Colonic mucosa (tissue), 4 donors: ENCODE results near the gene CADM2. TPM values are rescaled to one million over a fixed set of nuclear protein-coding genes. Genes with fewer than 3 reads are reported as not detected.
"Not testable (repeated sequence)": the region's sequence is repeated elsewhere in the genome, so short reads cannot be mapped to it uniquely, and the experiment has no call there.

Experiments
- DNase-seq: peaks from one replicate; pipeline ENCODE4 v3.0.0-alpha.2; 2020
- H3K27ac ChIP-seq: fragments of 200-600 bp; one replicate; pipeline ENCODE4 v1.8.0; 2021
- H3K27me3 ChIP-seq: fragments of 200-600 bp; one replicate; pipeline ENCODE4 v1.8.0; 2021
- H3K36me3 ChIP-seq: fragments of 200-600 bp; one replicate; pipeline ENCODE4 v1.8.0; 2021
- H3K4me1 ChIP-seq: fragments of 200-600 bp; one replicate; pipeline ENCODE4 v1.8.0; 2021; ENCODE audit warnings: mild to moderate bottlenecking
- H3K4me3 ChIP-seq: fragments of 200-600 bp; one replicate; pipeline ENCODE4 v1.8.0; 2021
- H3K9ac ChIP-seq, 2 donors: one replicate each; pipeline ENCODE4 v1.7.0; 2013; ENCODE audit warnings: control low read depth in 2 of 2, low read depth in 2 of 2, low read length in 2 of 2
- H3K9me3 ChIP-seq: fragments of 200-600 bp; one replicate; pipeline ENCODE4 v1.8.0; 2021
- intact Hi-C: fragments of 100-400 bp; cut with DNase I; formaldehyde crosslinking; loops from one replicate; pipeline ENCODE4 v1.14.1; 2022
- total RNA-seq, 2 donors: library from RNA; stranded (reverse); fragmentation: NEBNext Ultra II Directional in 1 of 2; extraction: Animal tissue kit (Norgen Biotek cat#: 25700) in 1 of 2; gene quantifications; one replicate each; pipeline ENCODE4 v1.2.1, GENCODE V29; 2021
- TF ChIP-seq, protein P1 (sequence below): fragments of 200-600 bp; IDR thresholded peaks from one replicate; pipeline ENCODE4 v1.8.0; 2022; ENCODE audit warnings: antibody characterized with exemption, mild to moderate bottlenecking
- donor health status: healthy.
- donor health status: DM: no; HTN: no; CAD: no.
- donor health status: DM: no; HTN: no; CAD: no.

Gene CADM2
- total RNA-seq, 2 donors from 2014 or later: 1.2 to 2.8 TPM

DNA sequence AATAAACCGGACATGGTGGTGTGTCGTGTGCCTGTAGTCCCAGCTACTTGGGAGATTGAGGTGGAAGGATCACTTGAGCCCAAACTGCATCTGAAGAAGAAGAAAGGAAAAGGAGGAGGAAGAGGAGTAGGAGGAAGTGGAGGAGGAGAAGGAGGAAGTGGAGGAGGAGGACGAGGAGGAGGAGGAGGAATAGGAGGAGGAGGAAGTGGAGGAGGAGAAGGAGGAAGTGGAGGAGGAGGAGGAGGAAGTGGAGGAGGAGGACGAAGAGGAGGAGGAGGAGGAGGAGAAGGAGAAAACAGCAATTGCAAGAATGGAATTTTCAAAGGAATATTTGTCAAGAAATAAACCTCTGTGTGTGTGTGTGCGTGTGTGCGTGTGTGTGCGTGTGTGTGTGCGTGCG lies 528.6 kb downstream of the CADM2 start:
- Histone ChIP-seq H3K4me1 (no peaks in the 10 kb centered on the region), H3K4me3 (no peak overlapping the region), H3K9ac (no peak overlapping the region), H3K27ac (no peak overlapping the region), H3K36me3 (no peaks in the 10 kb centered on the region), H3K27me3 (no peaks in the 10 kb centered on the region), H3K9me3 (no peaks in the 10 kb centered on the region)
- TF ChIP-seq, protein P1, sequence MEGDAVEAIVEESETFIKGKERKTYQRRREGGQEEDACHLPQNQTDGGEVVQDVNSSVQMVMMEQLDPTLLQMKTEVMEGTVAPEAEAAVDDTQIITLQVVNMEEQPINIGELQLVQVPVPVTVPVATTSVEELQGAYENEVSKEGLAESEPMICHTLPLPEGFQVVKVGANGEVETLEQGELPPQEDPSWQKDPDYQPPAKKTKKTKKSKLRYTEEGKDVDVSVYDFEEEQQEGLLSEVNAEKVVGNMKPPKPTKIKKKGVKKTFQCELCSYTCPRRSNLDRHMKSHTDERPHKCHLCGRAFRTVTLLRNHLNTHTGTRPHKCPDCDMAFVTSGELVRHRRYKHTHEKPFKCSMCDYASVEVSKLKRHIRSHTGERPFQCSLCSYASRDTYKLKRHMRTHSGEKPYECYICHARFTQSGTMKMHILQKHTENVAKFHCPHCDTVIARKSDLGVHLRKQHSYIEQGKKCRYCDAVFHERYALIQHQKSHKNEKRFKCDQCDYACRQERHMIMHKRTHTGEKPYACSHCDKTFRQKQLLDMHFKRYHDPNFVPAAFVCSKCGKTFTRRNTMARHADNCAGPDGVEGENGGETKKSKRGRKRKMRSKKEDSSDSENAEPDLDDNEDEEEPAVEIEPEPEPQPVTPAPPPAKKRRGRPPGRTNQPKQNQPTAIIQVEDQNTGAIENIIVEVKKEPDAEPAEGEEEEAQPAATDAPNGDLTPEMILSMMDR: no peak
- DNase-seq: no peak
- intact Hi-C loops: no loop called here

DNA sequence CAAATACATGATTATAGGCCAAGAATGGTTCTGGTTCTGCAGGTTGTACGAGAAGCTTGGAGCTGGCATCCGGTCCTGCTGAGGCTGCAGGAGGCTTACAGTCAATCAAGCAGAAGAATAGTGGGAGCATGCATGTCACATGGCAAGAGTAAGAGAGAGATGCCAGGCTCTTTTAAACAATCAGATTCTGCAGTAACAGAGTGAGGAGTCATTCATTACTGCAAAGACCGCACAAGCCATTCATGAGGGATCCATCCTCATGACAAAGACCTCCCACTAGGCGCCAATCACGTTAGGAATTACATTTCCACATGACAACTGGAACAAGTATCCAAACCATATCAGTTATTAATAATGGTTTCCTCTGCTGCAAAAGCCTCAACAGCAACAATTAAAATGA lies 536.8 kb downstream of the CADM2 start:
- Histone ChIP-seq H3K4me1 (no peaks in the 10 kb centered on the region), H3K4me3 (no peak overlapping the region), H3K36me3 (no peaks in the 10 kb centered on the region), H3K9ac (no peak overlapping the region), H3K27ac (no peak overlapping the region), H3K27me3 (no peaks in the 10 kb centered on the region), H3K9me3 (no peaks in the 10 kb centered on the region)
- TF ChIP-seq, protein P1: no peak
- intact Hi-C loops: no loop called here
- no peak for DNase-seq

DNA sequence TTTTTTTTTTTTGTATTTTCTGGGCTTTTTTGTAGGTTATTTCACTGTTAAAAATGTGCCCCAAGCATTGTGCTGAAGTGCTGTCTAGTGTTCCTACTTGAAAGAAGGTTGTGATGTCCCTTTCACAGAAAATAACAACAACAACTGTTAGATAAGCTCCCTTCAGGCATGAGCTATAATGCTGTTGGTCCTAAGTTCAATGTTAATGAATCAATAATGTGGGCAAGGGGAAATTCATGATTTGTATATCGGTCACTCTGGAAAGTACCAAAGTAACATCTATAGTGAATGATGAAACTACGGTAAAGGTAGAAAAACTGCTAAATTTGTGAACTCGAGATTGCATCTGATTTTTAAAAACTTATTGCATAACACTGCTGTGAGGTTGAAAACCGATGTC lies 539.4 kb downstream of the CADM2 start:
- intact Hi-C loops: no loop called here

DNA sequence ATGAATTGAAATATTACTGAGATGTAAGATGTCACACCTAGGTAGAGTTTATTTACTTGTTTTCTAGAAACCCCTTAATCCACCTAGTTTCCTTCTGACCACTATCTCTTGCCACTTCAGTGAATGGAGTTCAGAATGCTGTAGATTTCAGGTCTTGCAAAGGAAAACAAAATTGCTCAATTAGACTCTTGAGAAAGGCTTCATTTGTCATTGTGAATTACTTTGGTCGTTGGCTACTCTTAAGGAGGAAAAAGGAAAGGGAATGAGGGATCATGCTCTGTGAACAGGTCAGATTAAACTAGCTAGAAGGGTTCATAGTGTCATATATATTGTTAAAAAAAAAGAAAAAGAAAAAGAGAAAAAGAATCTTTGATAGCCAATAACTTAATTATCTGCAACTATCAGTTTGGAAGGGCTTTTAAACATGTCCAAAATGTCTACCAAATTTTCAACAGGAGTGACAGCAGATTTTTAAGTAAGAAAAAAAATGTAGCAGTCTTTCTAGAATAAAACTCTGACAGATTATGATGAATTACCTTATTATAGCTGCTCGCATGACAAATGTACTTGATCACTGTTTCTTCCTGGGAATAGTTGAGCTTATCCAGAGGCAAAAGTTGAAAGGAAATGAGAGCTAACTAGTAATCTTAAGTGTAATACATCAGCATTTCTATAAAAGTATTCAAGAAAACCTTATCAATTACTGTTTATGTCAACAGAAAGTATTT lies 543.5 kb downstream of the CADM2 start:
- no peak for DNase-seq
- no peak overlapping the region for H3K4me3 ChIP-seq
- no peak overlapping the region for H3K27ac ChIP-seq
- TF ChIP-seq, protein P1: no peak
- no peaks in the 10 kb centered on the region for H3K4me1 ChIP-seq
- no peaks in the 10 kb centered on the region for H3K36me3 ChIP-seq
- no peaks in the 10 kb centered on the region for H3K27me3 ChIP-seq
- H3K9me3 ChIP-seq: no peaks in the 10 kb centered on the region
- no peak overlapping the region for H3K9ac ChIP-seq
- intact Hi-C loops: no loop called here

More for the DNA sequence above, 539.4 kb downstream of the CADM2 start:
- TF ChIP-seq, protein P1: no peak
- DNase-seq: no peak
- H3K9me3 ChIP-seq: no peaks in the 10 kb centered on the region
- no peak overlapping the region for H3K27ac ChIP-seq
- H3K9ac ChIP-seq: no peak overlapping the region
- no peaks in the 10 kb centered on the region for H3K27me3 ChIP-seq
- no peaks in the 10 kb centered on the region for H3K4me1 ChIP-seq
- no peak overlapping the region for H3K4me3 ChIP-seq
- H3K36me3 ChIP-seq: no peaks in the 10 kb centered on the region

DNA sequence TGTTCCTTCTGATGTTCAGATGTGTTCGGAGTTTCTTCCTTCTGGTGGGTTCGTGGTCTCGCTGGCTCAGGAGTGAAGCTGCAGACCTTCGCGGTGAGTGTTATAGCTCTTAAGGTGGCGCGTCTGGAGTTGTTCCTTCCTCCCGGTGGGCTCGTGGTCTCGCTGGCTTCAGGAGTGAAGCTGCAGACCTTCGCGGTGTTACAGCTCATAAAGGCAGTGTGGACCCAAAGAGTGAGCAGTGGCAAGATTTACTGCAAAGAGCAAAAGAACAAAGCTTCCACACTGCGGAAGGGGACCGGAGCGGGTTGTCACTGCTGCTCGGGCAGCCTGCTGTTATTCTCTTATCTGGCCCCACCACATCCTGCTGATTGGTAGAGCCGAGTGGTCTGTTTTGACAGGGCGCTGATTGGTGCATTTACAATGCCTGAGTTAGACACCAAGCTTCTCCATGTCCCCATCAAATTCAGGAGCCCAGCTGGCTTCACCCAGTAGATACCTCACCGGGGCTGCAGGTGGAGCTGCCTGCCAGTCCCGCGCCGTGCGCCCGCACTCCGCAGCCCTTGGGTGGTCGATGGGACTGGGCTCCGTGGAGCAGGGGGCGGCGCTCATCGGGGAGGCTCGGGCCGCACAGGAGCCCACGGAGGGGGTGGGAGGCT lies 545.5 kb downstream of the CADM2 start:
- H3K9ac ChIP-seq, H3K27me3 ChIP-seq, H3K9me3 ChIP-seq, intact Hi-C loops, H3K36me3 ChIP-seq, H3K4me3 ChIP-seq, H3K4me1 ChIP-seq, H3K27ac ChIP-seq: not testable (repeated sequence)
- DNase-seq: peak; percentile 41

DNA sequence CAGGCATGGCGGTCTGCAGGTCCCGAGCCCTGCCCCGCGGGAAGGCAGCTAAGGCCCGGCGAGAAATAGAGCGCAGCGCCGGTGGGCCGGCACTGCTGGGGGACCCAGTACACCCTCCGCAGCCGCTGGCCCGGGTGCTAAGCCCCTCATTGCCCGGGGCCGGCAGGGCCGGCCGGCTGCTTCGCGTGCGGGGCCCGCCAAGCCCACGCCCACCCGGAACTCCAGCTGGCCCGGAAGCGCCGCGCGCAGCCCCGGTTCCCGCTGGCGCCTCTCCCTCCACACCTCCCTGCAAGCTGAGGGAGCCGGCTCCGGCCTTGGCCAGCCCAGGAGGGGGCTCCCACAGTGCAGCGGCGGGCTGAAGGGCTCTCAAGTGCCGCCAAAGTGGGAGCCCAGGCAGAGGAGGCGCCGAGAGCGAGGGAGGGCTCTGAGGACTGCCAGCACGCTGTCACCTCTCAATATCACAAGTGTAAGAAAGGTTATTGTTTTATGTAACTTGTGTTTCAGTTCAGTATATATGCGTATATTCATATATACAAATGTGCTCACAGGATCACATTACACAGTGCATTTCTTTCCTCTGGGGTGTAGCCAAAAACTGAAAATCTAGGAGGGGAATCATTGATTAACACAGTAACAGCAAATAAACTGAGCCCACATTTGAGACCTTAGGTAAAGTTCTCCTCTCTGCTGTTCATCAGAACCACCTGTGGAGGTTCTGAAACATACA lies 546.2 kb downstream of the CADM2 start:
- H3K27ac ChIP-seq, H3K4me3 ChIP-seq, H3K9ac ChIP-seq, H3K36me3 ChIP-seq, H3K9me3 ChIP-seq, H3K27me3 ChIP-seq, DNase-seq, intact Hi-C loops, H3K4me1 ChIP-seq: not testable (repeated sequence)

DNA sequence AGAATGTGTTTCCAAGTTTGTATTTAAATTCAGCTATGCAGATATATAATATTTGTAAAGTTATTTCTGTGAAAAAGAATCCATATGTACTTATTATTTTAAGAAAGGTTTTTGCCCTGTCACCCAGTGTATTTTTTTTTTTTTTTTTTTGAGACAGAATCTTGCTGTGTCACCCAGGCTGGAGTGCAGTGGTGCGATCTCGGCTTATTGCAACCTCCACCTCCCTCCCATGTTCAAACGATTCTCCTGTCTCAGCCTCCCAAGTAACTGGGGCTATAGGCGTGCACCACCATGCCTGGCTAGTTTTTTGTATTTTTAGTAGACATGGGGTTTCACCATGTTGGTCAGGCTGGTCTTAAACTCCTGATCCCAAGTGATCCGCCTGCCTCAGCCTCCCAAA lies 548.3 kb downstream of the CADM2 start:
- H3K4me1 ChIP-seq, H3K9me3 ChIP-seq, H3K27me3 ChIP-seq, H3K9ac ChIP-seq, H3K4me3 ChIP-seq, H3K27ac ChIP-seq, intact Hi-C loops, H3K36me3 ChIP-seq, DNase-seq: not testable (repeated sequence)
